Ovary (tissue), 3 donors: Measurements from ENCODE around the gene NPAS3.

Experiments
- POLR2A ChIP-seq: fragments of 450-650 bp; IDR thresholded peaks from one replicate; pipeline ENCODE4 v1.6.1; 2017; ENCODE audit warnings: antibody characterized with exemption, mild to moderate bottlenecking, moderate library complexity
- TF ChIP-seq, protein P1 (sequence below), 3 donors: fragments of 450-650 bp in 2 of 3; fragments of 200-600 bp in 1 of 3; IDR thresholded peaks; one replicate each; pipeline versions ENCODE4 v1.5.1 to v1.8.0; 2016 to 2022; ENCODE audit warnings: antibody characterized with exemption in 3 of 3, mild to moderate bottlenecking in 1 of 3
- donor health status: DM: no; HTN: no; CAD: no.

DNA sequence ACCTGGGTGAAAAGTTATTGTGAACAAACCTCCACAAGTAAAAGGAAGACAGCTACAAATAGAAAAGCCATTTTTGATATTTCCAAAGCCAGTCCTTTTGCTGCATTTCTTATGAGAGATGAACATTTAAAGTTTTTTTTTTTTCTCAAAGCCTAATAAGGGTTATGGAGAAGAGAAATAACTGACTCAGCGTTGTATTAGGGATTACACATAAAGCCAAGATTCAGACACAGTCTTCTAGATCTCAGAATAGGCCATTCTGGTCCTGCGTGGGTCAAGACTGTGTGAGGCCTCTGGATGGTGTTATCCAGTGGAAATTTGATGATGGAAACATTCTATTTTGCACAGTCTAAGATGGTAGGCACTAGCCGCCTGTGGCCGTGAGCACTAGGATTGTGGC, 552.4 kb downstream of the NPAS3 start:
- TF ChIP-seq, protein P1, sequence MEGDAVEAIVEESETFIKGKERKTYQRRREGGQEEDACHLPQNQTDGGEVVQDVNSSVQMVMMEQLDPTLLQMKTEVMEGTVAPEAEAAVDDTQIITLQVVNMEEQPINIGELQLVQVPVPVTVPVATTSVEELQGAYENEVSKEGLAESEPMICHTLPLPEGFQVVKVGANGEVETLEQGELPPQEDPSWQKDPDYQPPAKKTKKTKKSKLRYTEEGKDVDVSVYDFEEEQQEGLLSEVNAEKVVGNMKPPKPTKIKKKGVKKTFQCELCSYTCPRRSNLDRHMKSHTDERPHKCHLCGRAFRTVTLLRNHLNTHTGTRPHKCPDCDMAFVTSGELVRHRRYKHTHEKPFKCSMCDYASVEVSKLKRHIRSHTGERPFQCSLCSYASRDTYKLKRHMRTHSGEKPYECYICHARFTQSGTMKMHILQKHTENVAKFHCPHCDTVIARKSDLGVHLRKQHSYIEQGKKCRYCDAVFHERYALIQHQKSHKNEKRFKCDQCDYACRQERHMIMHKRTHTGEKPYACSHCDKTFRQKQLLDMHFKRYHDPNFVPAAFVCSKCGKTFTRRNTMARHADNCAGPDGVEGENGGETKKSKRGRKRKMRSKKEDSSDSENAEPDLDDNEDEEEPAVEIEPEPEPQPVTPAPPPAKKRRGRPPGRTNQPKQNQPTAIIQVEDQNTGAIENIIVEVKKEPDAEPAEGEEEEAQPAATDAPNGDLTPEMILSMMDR (IDR thresholded peaks at IDR 0.05): no peak
- TF ChIP-seq POLR2A: no peak
